GM12878 (cell line): ENCODE measurements around the gene RNU6-1. TPM values are rescaled to one million over a fixed set of nuclear protein-coding genes. Genes with fewer than 3 reads are reported as not detected.

ENCODE experiments used
- ATAC-seq: fragments of 200-7000 bp; cut with Tn5 transposase; 3 replicates; pipeline ENCODE4 v1.9.1; 2020; ENCODE audit warnings: mild to moderate bottlenecking, moderate library complexity
- BruUV-seq: library from RNA; stranded (reverse); fragments of 400-500 nt; replicated peaks from 2 replicates; lab custom pipeline; 2021; lab: Mats Ljungman, UMichigan
- CTCF ChIA-PET: fragments of 300-600 bp; sonication (Branson Sonifier 250); formaldehyde crosslinking; extraction: SDS; loops from one replicate; lab custom pipeline; 2021; ENCODE audit warnings: inconsistent platforms; lab: Yijun Ruan, JAX
- POLR2A ChIA-PET: fragments of 350-600 bp; formaldehyde crosslinking; extraction: SDS; loops from one replicate; lab custom pipeline; 2021; ENCODE audit warnings: inconsistent platforms; lab: Charles Lee
- RAD21 ChIA-PET: fragments of 300-600 bp; sonication (Branson Sonifier 250); formaldehyde crosslinking; loops from one replicate; lab custom pipeline; 2023; ENCODE audit warnings: antibody characterized with exemption; ENCODE audit not compliant: unreplicated experiment; lab: Charles Lee
- SMC1A ChIA-PET: fragments of 300-600 bp; sonication (Branson Sonifier 250); formaldehyde crosslinking; loops from one replicate; lab custom pipeline; 2023; ENCODE audit not compliant: unreplicated experiment, uncharacterized antibody; lab: Charles Lee
- DNase-seq: peaks from one replicate; pipeline ENCODE4 v3.0.0-alpha.2; 2011; ENCODE audit warnings: low read depth, low spot score
- FAIRE-seq: peaks from 3 replicates; lab custom pipeline; 2011; peaks lifted over from hg19 to GRCh38; lab: Jason Lieb, UNC
- H2AFZ ChIP-seq: 2 replicates; pipeline ENCODE4 v1.6.0; 2011; ENCODE audit warnings: low read depth, low read length, control low read depth; ENCODE audit not compliant: control insufficient read depth
- H3K27ac ChIP-seq: 2 replicates; pipeline ENCODE4 v1.5.1; 2011; ENCODE audit warnings: control low read depth; ENCODE audit not compliant: control insufficient read depth, insufficient read depth
- H3K27me3 ChIP-seq, 2 experiments: replicated peaks in 1 of 2; 2 replicates each; pipeline versions ENCODE4 v1.6.0 to v1.6.1; 2011; ENCODE audit warnings: low read length in 1 of 2; ENCODE audit not compliant: control insufficient read depth in 2 of 2, insufficient read depth in 2 of 2
- H3K36me3 ChIP-seq, 2 experiments: 2 replicates each; pipeline ENCODE4 v1.5.1; 2011; ENCODE audit warnings: low read length in 1 of 2; ENCODE audit not compliant: control insufficient read depth in 2 of 2, insufficient read depth in 2 of 2
- H3K4me1 ChIP-seq: 2 replicates; pipeline ENCODE4 v1.6.1; 2011; ENCODE audit warnings: mild to moderate bottlenecking, low read length, moderate library complexity, mixed read lengths; ENCODE audit not compliant: control insufficient read depth, insufficient read depth
- H3K4me2 ChIP-seq: 2 replicates; pipeline ENCODE4 v1.6.0; 2011; ENCODE audit warnings: control low read depth; ENCODE audit not compliant: control insufficient read depth, insufficient read depth
- H3K4me3 ChIP-seq: fragments of 200-600 bp; sonication (generic); 2 replicates; pipeline ENCODE4 v1.5.1; 2016
- H3K79me2 ChIP-seq: 2 replicates; pipeline ENCODE4 v1.6.0; 2011; ENCODE audit warnings: low read length; ENCODE audit not compliant: control insufficient read depth, insufficient read depth
- H3K9ac ChIP-seq: 2 replicates; pipeline ENCODE4 v1.8.0; 2011; ENCODE audit warnings: low read length, control low read depth, mixed read lengths; ENCODE audit not compliant: control insufficient read depth, insufficient read depth
- H3K9me3 ChIP-seq: replicated peaks from 3 replicates; pipeline ENCODE4 v1.5.1; 2011; ENCODE audit warnings: mild to moderate bottlenecking, low read length; ENCODE audit not compliant: control insufficient read depth, insufficient read depth
- H4K20me1 ChIP-seq: 2 replicates; pipeline ENCODE4 v1.6.0; 2011; ENCODE audit not compliant: control insufficient read depth, insufficient read depth
- RELA ChIP-seq: fragments of 450-650 bp; IDR thresholded peaks from 2 replicates; pipeline ENCODE4 v1.8.0; 2014; ENCODE audit warnings: borderline replicate concordance; ENCODE audit not compliant: partially characterized antibody
- ZNF687 ChIP-seq: fragments of 450-650 bp; IDR thresholded peaks from 2 replicates; pipeline ENCODE4 v1.6.1; 2017; ENCODE audit warnings: mild to moderate bottlenecking, moderate library complexity
- WGBS: methylation state at CpG from one replicate; pipeline ENCODE4 v1.1.6; 2016; ENCODE audit warnings: low lambda C conversion rate; ENCODE audit not compliant: insufficient replicate concordance, insufficient coverage; ENCODE audit errors: missing lambda C conversion rate; 5-methylcytosine and 5-hydroxymethylcytosine counted together
- in situ Hi-C: fragments of 300-500 bp; cut with MboI; formaldehyde crosslinking; loops from 9 replicates; pipeline ENCODE4 v1.14.3; 2018; ENCODE audit warnings: mixed read lengths
- intact Hi-C: fragments of 100-400 bp; cut with micrococcal nuclease; formaldehyde crosslinking; loops from one replicate; pipeline ENCODE4 v1.14.2; 2022; ENCODE audit not compliant: unreplicated experiment
- polyA plus RNA-seq, 11 experiments: library from polyadenylated mRNA; depleted of rRNA in 4 of 11; unstranded in 6 of 11; stranded (reverse) in 5 of 11; fragments of >200 nt; fragmentation: Nextera tagmentation in 4 of 11; fragmentation: Illumina TruSeq in 1 of 11; extraction: Ambion mirVana in 4 of 11; extraction: Trizol in 1 of 11; gene quantifications; 1 replicate in 1 of 11; 2 replicates in 10 of 11; pipeline versions ENCODE4 v1.2.1 to v1.2.3, GENCODE V29; 2011 to 2016; ENCODE audit warnings: inconsistent platforms in 2 of 11, missing spikeins in 2 of 11, low read depth in 1 of 11
- total RNA-seq, 4 experiments: library from RNA; depleted of rRNA in 3 of 4; stranded (reverse); fragments of >200 nt in 3 of 4; fragmentation: Illumina TruSeq in 1 of 4; extraction: Trizol in 1 of 4; gene quantifications; 2 replicates each; pipeline versions ENCODE4 v1.2.1 to v1.2.3, GENCODE V29; 2013 to 2021

RNU6-1 gene
- total and polyA plus RNA-seq, 10 of the 15 experiments (the other 5 are each of a cell fraction or from before 2014, with no cell fraction given) = not detected

- Histone ChIP-seq H3K4me1 (no peaks in the 10 kb centered on the region), H2AFZ (no peak overlapping the region), H3K27ac (no peak overlapping the region), H3K4me2 (no peak overlapping the region), H3K36me3 (no peaks in the 10 kb centered on the region), H3K4me3 (no peak overlapping the region), H4K20me1 (no peaks in the 10 kb centered on the region), H3K27me3 (peaks cover 15 to 23% of the 10 kb centered on the region in 2 experiments), H3K9me3 (no peaks in the 10 kb centered on the region; the same call in 2 of the 3 replicates), H3K9ac (no peak overlapping the region), H3K79me2 (no peaks in the 10 kb centered on the region)
- ChIA-PET CTCF (no interaction called here), POLR2A (no interaction called here), SMC1A (interaction anchor here (1.2 kb wide), 1 partner anchor 34 kb away, joined by 3 read pairs; no protein-coding TSS in a partner anchor), RAD21 (no interaction called here)
- 41% methylated on average over 16 of the region's 19 CpGs for WGBS
- in situ Hi-C loops = no loop called here
- intact Hi-C loops = no loop called here
- TF ChIP-seq RELA = no peak
- TF ChIP-seq ZNF687 = no peak
- DNase-seq = no peak
- FAIRE-seq = no peak
- BruUV-seq = no TSS peak
- no peak for ATAC-seq
These were observed 20.2 kb downstream of the RNU6-1 start for GRCh38 chr15:67819636-67820035.
